GM21515 (cell line): ENCODE data around the gene NLRX1.
A peak's percentile ranks its signal among the peaks of the same experiment; 100 is the strongest.
"Not testable (repeated sequence)": the region's sequence is repeated elsewhere in the genome, so short reads cannot be mapped to it uniquely, and the experiment has no call there.

Experiments used
- ATAC-seq: cut with Tn5 transposase; IDR thresholded peaks from one replicate; pipeline ENCODE4 v1.9.1; 2021; ENCODE audit not compliant: unreplicated experiment

The NLRX1 gene

GRCh38 chr11:119168471-119169281 lies at the start of gene NLRX1:
NLRX1 (plus strand) TSS chr11:119168725; CDS start chr11:119171404, 2,679 bp downstream.
- ATAC-seq, result peak; percentile 90

GRCh38 chr11:119118946-119119345 lies 49.6 kb upstream of the NLRX1 start:
- ATAC-seq, result no peak

DNA sequence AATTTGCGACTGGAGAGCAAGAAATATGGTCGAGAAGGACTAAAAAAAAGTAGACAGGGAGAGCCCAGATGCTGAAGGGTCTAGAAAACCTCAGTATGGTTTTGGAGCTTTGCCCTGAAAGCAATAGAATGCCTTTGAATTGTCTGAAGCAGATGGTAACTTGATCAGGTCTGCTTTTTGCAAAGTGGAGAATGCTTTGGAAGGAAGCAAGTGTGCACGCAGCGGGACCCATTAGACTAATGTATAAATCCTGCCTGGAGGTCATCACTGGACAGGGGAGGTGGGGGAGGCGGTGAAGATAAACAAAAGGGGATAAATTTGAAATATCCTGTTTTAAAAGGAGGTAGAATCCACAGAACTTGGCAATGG lies 47.9 kb upstream of the NLRX1 start:
- no peak for ATAC-seq

- peak; percentile 94 for ATAC-seq
Measured at GRCh38 chr11:119121008-119121810, 47.3 kb upstream of the NLRX1 start, which contains the start of gene HINFP. HINFP (plus strand) TSS chr11:119121580; CDS start chr11:119126945, 5,365 bp downstream.

DNA sequence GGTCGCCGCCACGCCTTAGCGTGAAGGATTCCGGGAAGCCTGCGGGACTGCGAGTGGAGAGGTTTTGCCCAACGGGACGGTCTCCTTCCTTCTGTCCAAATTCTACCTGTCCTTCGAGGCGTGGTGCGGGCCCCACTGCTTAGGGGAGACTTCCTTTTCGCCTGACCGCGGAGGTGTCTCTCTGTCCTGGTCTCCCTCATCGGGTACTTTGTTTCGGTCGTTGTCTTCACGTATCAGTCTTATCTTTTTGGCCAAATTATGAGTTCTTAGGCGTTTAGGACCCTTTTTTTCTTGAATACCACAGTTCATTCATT lies 46.8 kb upstream of the NLRX1 start:
- ATAC-seq, result no peak

GRCh38 chr11:119125821-119126220 lies 42.7 kb upstream of the NLRX1 start:
- ATAC-seq, result no peak

DNA sequence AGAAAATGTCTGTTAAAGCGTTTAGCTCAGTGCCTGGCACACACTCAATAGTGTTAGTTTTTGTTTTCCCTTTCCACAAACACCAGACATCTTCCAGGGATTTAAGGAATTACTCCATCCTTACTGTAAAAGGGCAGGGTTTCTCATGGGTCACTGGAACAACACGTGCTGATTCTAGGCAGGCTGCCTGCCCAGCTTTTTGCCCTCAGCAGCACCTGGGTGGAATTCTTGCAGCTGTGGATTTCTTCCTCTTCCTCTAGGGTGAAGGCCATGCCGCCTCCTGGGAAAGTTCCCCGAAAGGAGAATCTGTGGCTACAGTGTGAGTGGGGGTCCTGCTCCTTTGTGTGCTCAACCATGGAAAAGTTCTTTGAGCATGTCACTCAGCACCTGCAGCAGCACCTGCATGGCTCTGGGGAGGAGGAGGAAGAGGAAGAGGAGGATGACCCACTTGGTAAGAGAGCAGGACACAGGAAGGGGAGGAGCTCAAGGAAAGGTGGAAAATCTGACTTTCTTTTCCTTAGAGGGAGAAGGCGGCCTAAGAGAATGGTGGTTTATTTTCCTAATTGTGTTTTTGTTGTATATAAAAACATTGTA lies 41.8 kb upstream of the NLRX1 start:
- ATAC-seq, result no peak

DNA sequence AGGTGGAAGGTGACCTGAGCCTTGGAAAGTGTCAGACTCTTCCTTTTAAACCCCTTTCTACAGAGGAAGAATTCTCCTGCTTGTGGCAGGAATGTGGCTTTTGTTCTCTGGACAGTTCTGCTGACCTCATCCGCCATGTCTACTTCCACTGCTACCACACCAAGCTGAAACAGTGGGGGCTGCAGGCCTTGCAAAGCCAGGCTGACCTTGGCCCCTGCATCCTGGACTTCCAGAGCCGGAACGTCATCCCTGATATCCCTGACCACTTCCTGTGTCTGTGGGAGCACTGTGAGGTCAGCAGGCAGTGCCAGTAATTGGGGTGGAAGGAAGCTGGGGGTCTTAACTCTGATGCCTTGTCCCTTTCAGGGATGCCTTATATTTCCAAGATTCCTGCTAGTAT lies 37.9 kb upstream of the NLRX1 start:
- ATAC-seq, result no peak

- no peak for ATAC-seq
Measured at GRCh38 chr11:119134389-119134978, 34.0 kb upstream of the NLRX1 start.

DNA sequence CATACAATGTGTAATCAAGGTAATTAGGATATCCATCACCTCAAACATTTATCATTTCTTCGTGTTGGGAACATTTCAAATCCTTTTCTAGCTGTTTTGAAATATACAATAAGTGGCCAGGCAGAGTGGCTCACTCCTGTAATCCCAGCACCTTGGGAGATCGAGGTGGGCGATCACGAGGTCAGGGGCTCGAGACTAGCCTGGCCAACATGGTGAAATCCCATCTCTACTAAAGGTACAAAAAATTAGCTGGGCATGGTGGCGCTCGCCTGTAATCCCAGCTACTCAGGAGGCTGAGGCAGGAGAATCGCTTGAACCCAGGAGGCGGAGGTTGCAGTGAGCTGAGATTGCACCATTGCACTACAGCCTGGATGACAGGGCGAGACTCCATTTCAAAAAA lies 29.2 kb upstream of the NLRX1 start:
- ATAC-seq, result not testable (repeated sequence)

DNA sequence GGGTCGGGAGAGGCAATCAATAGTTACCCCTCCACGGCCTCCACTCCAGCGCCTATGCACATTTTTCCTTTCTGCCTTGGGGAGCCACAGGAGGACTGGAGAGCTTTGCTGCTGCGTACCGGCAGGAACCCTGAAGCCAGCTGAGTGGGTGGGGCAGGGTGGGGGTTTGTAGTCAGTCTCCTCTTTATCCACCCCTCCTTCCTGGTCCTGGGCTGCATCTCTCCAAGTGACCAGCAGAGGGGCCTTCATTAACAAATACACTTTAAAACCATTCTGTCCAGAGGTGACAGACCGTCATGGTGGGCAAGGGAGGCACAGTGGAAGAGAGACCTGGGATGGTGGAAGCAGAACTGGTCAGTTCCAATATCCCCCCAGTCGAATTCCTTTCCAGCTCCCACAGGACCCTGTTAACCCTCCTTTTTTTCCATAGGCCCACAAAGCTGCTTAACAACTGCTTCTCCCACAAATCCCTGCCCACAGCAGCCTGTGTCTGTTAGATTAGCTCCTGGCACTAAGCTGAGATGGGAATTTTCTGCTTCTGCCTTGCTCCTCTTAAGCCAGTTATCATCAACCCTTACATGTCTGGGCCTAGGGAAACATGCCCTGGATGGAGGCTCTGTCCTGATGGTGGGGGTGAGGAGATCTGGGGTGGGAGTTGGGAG lies 23.6 kb upstream of the NLRX1 start:
- no peak for ATAC-seq

- no peak for ATAC-seq
Measured at GRCh38 chr11:119145551-119145950, 23.0 kb upstream of the NLRX1 start.

- no peak for ATAC-seq
Measured at GRCh38 chr11:119147604-119148333, 20.8 kb upstream of the NLRX1 start.

GRCh38 chr11:119148720-119149017 lies 19.9 kb upstream of the NLRX1 start:
- ATAC-seq, result no peak

DNA sequence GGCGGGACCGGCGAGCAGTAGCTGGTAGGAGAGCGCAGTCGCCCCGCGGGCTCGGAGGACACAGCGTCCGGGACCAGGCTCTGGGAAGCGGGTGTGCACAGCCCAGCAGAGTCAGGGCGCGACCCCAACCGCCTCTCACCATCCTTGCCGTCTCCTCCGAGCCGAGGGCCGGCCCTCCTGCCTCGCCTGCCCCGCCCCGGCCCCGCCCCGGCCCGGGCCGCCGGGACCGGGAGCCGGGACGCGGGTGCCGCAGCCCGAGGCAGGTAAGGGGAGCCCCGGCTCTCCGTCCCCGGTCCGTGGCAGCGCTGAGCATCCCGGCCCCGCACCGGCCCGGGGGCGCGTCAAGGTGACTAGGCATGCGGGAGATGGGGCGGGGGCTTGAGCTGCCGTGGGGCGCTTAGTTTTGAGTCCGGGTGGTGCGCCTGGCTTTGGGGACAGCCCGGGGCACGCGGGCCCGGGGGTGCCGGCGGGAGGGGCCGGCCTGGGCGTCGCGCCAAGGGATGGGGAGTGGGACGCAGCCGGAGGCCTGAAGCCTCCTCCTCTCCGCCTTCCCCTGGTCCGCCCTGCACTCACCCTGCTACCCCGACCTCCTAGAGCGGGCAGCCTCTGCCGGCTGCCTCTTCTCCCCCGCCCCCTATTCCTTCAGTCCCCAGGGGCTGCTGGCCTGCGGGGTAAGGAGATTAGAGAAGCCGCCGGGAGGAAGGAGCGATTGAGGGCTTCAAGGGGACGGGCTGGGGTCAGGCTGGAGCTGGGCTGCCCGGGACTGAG lies 19.3 kb upstream of the NLRX1 start, which contains the start of gene ABCG4:
Gene ABCG4 (plus strand): TSS at position 35 of the 768 bp plus-strand sequence. CDS start 914 bp downstream, outside the sequence.
- no peak for ATAC-seq

GRCh38 chr11:119149786-119150275 lies 18.7 kb upstream of the NLRX1 start:
- ATAC-seq, result no peak

DNA sequence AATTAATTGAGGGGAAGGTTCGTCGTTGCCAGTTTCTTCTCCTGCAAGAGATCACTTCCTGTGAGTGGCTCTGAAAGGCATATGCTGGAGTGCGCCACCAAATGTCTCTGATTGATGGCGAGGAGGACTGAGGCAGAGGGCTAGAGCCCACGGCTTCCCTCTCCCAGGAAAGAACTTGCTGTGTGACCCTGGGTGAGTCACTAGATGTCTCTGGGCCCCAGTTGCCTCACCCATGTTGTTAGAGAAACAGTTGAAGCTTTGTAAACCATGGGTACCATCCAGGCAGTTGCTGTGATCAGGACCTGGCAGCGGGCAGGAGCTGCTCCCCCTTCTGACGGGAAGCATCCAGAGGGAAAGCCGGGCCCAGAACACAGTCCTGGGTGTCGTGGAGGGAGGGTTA lies 16.5 kb upstream of the NLRX1 start:
- no peak for ATAC-seq

GRCh38 chr11:119152604-119153003 lies 15.9 kb upstream of the NLRX1 start:
- ATAC-seq, result no peak

- ATAC-seq, result no peak
Measured at GRCh38 chr11:119153049-119153818, 15.3 kb upstream of the NLRX1 start.
